GM23248 (cell line): ENCODE data around the gene ZNF646. TPM values are rescaled to one million over a fixed set of nuclear protein-coding genes. Genes with fewer than 3 reads are reported as not detected.

Experiments
- DNase-seq: peaks from one replicate; pipeline ENCODE4 v3.0.0-alpha.2; 2015
- H2AFZ ChIP-seq: fragments of 200-600 bp; sonication (generic); 2 replicates; pipeline ENCODE4 v1.6.1; 2016; ENCODE audit warnings: antibody characterized with exemption
- H3F3A ChIP-seq: fragments of 200-600 bp; sonication (generic); 2 replicates; pipeline ENCODE4 v1.6.1; 2016; ENCODE audit warnings: mild to moderate bottlenecking, antibody characterized with exemption, mixed run types; ENCODE audit not compliant: insufficient read depth
- H3K27ac ChIP-seq: fragments of 200-600 bp; sonication (generic); 2 replicates; pipeline ENCODE4 v1.5.1; 2016; ENCODE audit warnings: mild to moderate bottlenecking
- H3K27me3 ChIP-seq: fragments of 200-600 bp; sonication (generic); replicated peaks from 2 replicates; pipeline ENCODE4 v1.6.1; 2016; ENCODE audit warnings: mild to moderate bottlenecking; ENCODE audit not compliant: insufficient read depth
- H3K36me3 ChIP-seq: fragments of 200-600 bp; sonication (generic); 2 replicates; pipeline ENCODE4 v1.6.1; 2016; ENCODE audit warnings: low read depth, mild to moderate bottlenecking
- H3K4me1 ChIP-seq: fragments of 200-600 bp; sonication (generic); 2 replicates; pipeline ENCODE4 v1.6.1; 2016; ENCODE audit warnings: mild to moderate bottlenecking; ENCODE audit not compliant: insufficient read depth
- H3K4me2 ChIP-seq: fragments of 200-600 bp; sonication (generic); one replicate; pipeline ENCODE4 v1.6.1; 2016; ENCODE audit warnings: mild to moderate bottlenecking; ENCODE audit not compliant: unreplicated experiment
- H3K4me3 ChIP-seq: fragments of 200-600 bp; sonication (generic); 2 replicates; pipeline ENCODE4 v1.5.1; 2016; ENCODE audit warnings: mild to moderate bottlenecking
- H3K79me2 ChIP-seq: fragments of 200-600 bp; sonication (generic); 2 replicates; pipeline ENCODE4 v1.6.1; 2016; ENCODE audit warnings: mild to moderate bottlenecking; ENCODE audit not compliant: insufficient read depth
- H3K9ac ChIP-seq: fragments of 200-600 bp; sonication (generic); 2 replicates; pipeline ENCODE4 v1.6.1; 2016; ENCODE audit warnings: mild to moderate bottlenecking
- H3K9me2 ChIP-seq: fragments of 200-600 bp; sonication (generic); 2 replicates; pipeline ENCODE4 v1.6.1; 2016; ENCODE audit warnings: mixed run types, mild to moderate bottlenecking, moderate library complexity; ENCODE audit not compliant: insufficient read depth
- H3K9me3 ChIP-seq: fragments of 200-600 bp; sonication (generic); one replicate; pipeline ENCODE4 v1.6.1; 2017; ENCODE audit warnings: low read depth
- H4K20me1 ChIP-seq: fragments of 200-600 bp; sonication (generic); 2 replicates; pipeline ENCODE4 v1.6.0; 2016; ENCODE audit not compliant: insufficient read depth
- EZH2 ChIP-seq: fragments of 200-600 bp; sonication (generic); IDR thresholded peaks from 2 replicates; pipeline ENCODE4 v1.6.1; 2018; ENCODE audit warnings: antibody characterized with exemption, mild to moderate bottlenecking; ENCODE audit not compliant: insufficient read depth, poor library complexity, severe bottlenecking
- EZH2phosphoT487 ChIP-seq: fragments of 200-600 bp; sonication (generic); IDR thresholded peaks from 2 replicates; pipeline ENCODE4 v1.6.1; 2018; ENCODE audit warnings: antibody characterized with exemption, moderate library complexity, mild to moderate bottlenecking, low read depth; ENCODE audit not compliant: insufficient read depth
- WGBS, 2 experiments: methylation state at CpG; one replicate each; pipeline ENCODE4 v1.1.6; 2015 to 2017; ENCODE audit warnings: low lambda C conversion rate in 2 of 2, low coverage in 1 of 2; ENCODE audit errors: missing lambda C conversion rate in 2 of 2; 5-methylcytosine and 5-hydroxymethylcytosine counted together
- in situ Hi-C: fragments of 300-500 bp; cut with MboI; formaldehyde crosslinking; loops from 2 replicates; pipeline ENCODE4 v1.15.0; 2020
- polyA plus RNA-seq: library from polyadenylated mRNA; unstranded; fragments of >200 nt; fragmentation: Nextera tagmentation; extraction: Ambion mirVana; gene quantifications from 2 replicates; pipeline ENCODE4 v1.2.1, GENCODE V29; 2016
- total RNA-seq: library from RNA; depleted of rRNA; stranded (reverse); fragments of >200 nt; shearing (Covaris generic); gene quantifications from 2 replicates; pipeline ENCODE4 v1.2.3, GENCODE V29; 2014

ZNF646 gene
- total and polyA plus RNA-seq, 2 experiments from 2014 or later: 3.5 to 10.6 TPM

DNA sequence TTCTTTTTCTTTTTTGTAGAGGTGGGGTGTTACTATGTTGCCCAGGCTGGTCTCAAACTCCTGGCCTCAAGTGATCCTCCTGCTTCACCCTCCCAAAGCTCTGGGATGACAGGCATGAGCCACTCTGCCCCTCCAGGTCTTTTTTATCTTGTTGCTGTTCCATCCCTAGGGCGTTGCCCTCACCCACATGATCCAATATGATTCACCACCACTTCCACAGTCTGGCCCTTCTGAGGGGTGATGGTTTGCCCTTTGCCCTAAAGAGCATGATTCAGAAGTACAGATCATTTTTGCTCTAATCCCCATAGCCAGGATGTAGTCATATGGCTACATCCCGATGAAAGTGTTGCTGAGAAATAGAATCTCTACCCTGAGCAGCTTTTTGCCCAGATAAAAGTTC, 22.1 kb upstream of the ZNF646 start:
- no peaks in the 10 kb centered on the region for H3K79me2 ChIP-seq
- no peak for TF ChIP-seq EZH2phosphoT487
- H3K4me2 ChIP-seq: peak overlapping the region; percentile 29
- H3K27me3 ChIP-seq: no peaks in the 10 kb centered on the region
- peak overlapping the region; percentile 26; the same call in 1 of the 2 replicates for H2AFZ ChIP-seq
- H3K9me2 ChIP-seq: no peaks in the 10 kb centered on the region
- H3K27ac ChIP-seq: peak overlapping the region; percentile 86
- H4K20me1 ChIP-seq: no peaks in the 10 kb centered on the region
- peak; percentile 97 for DNase-seq
- H3K4me1 ChIP-seq: peaks cover 14% of the 10 kb centered on the region
- H3K9ac ChIP-seq: peak overlapping the region; percentile 65
- in situ Hi-C loops: no loop called here
- no peaks in the 10 kb centered on the region for H3K36me3 ChIP-seq
- H3K4me3 ChIP-seq: no peak overlapping the region
- no peaks in the 10 kb centered on the region for H3K9me3 ChIP-seq
- WGBS, 2 experiments: 0% methylated on average over 2 of the region's 2 CpGs
- peaks cover 18% of the 10 kb centered on the region for H3F3A ChIP-seq

DNA sequence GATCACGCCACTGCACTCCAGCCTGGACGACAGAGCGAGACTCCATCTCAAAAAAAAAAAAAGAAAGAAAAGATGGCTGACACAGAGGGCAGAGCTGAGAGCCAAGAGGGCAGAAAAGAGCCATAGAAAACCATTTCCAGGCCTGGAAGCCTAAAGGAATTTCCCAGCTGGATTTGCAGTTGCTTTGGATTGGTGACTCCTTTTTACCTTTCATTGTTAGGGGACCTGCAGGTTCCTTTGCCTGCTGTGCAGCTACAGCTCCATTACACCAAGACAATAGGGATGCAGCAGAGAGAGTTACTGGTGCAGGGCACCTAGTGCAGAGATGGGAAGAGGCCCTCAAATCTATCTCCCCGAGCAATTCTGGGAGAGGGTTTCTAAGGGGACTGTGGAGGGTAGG, 18.6 kb upstream of the ZNF646 start:
- H2AFZ ChIP-seq: no peak overlapping the region
- H4K20me1 ChIP-seq: no peaks in the 10 kb centered on the region
- H3K9ac ChIP-seq: no peak overlapping the region
- peaks cover 18% of the 10 kb centered on the region for H3F3A ChIP-seq
- H3K9me2 ChIP-seq: no peaks in the 10 kb centered on the region
- no peaks in the 10 kb centered on the region for H3K27me3 ChIP-seq
- peaks cover 2% of the 10 kb centered on the region; the same call in 1 of the 2 replicates for H3K36me3 ChIP-seq
- DNase-seq: no peak
- H3K9me3 ChIP-seq: no peaks in the 10 kb centered on the region
- no peak overlapping the region for H3K4me2 ChIP-seq
- WGBS, 2 experiments: 80 to 83% methylated on average over 4 of the region's 4 CpGs
- H3K27ac ChIP-seq: no peak overlapping the region
- H3K79me2 ChIP-seq: peaks cover 13% of the 10 kb centered on the region
- no peak for TF ChIP-seq EZH2phosphoT487
- H3K4me1 ChIP-seq: peaks cover 14% of the 10 kb centered on the region
- H3K4me3 ChIP-seq: no peak overlapping the region
- in situ Hi-C loops: no loop called here

DNA sequence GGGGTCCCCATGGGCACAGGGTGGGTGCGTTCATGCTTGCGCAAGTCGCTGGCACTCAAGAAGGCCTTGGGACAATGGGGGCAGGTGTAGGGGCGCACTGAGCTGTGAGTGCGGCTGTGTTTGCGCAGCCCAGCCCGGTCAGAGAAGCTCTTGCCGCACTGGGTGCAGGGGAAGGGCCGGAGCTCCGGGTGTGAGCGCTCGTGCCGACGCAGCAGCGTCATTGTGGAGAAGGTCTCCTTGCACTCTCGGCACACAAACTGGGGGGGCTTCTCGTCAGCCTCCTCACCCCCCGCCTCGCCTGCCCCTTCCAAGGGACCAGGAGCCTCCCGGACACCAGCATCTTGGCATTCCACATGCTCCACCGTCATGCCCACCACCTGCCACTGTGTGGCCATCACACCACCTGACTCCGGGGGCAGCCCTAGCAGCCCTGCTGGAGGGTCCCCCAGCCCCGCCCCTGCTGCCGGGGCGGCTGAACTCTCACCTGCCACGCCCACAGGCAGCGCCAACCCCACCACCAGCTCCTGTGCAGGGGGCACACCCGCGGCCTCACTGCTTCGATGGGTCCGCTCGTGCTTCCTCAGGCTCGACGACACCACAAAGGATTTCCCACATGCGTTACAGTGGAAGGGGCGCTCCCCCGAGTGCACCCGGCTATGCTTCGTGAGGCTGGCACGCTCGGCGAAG, 13.0 kb upstream of the ZNF646 start:
- WGBS, 2 experiments: 98% methylated on average over 39 to 42 of the region's 42 CpGs
- Histone ChIP-seq H3K79me2 (peaks cover 59% of the 10 kb centered on the region), H3K4me3 (no peak overlapping the region), H3K27ac (no peak overlapping the region), H3F3A (peaks cover 20% of the 10 kb centered on the region), H3K36me3 (peaks cover 4% of the 10 kb centered on the region; the same call in 1 of the 2 replicates), H3K4me2 (no peak overlapping the region), H2AFZ (no peak overlapping the region), H3K9ac (no peak overlapping the region), H3K9me3 (no peaks in the 10 kb centered on the region), H4K20me1 (no peaks in the 10 kb centered on the region), H3K9me2 (no peaks in the 10 kb centered on the region), H3K4me1 (peaks cover 20% of the 10 kb centered on the region), H3K27me3 (no peaks in the 10 kb centered on the region)
- TF ChIP-seq EZH2 (no peak), EZH2phosphoT487 (no peak)
- in situ Hi-C loops: no loop called here
- DNase-seq: no peak

DNA sequence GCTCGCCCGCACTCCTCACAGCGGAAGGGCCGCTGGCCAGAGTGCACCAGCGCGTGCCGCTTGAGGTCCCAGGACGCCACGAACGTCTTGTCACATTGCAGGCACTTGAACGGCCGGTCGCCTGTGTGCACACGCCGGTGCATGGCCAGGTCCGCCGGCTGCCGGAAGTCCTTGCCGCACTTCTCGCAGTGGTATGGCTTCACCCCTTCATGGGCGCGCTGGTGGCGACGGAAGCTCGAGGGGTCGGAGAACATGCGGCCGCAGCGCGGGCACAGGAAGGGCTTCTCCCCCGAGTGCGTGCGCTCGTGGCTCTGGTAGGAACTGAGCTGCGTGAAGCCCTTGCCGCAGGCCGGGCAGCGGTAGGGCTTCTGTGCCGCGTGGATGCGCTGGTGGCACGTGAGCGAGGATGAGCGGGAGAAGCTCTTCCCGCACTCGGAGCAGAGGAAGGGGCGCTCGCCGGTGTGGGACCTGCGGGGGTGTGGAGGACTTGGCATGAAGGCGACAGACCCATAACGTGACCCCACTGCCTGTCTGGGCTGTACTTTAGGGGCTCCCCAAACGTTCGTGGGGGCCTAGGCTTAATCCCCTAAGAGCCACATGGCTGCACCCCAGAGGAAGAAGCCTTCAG, 12.3 kb upstream of the ZNF646 start:
- WGBS, 2 experiments: 96 to 97% methylated on average over 49 to 53 of the region's 54 CpGs
- no peak for DNase-seq
- no peak overlapping the region for H3K27ac ChIP-seq
- in situ Hi-C loops: no loop called here
- TF ChIP-seq EZH2 (no peak), EZH2phosphoT487 (no peak)
- peaks cover 20% of the 10 kb centered on the region for H3F3A ChIP-seq
- no peaks in the 10 kb centered on the region for H3K27me3 ChIP-seq
- H3K79me2 ChIP-seq: peaks cover 66% of the 10 kb centered on the region
- peaks cover 4% of the 10 kb centered on the region; the same call in 1 of the 2 replicates for H3K36me3 ChIP-seq
- no peak overlapping the region for H3K4me3 ChIP-seq
- no peak overlapping the region for H3K9ac ChIP-seq
- no peaks in the 10 kb centered on the region for H3K9me2 ChIP-seq
- H2AFZ ChIP-seq: no peak overlapping the region
- peaks cover 20% of the 10 kb centered on the region for H3K4me1 ChIP-seq
- no peak overlapping the region for H3K4me2 ChIP-seq
- no peaks in the 10 kb centered on the region for H4K20me1 ChIP-seq
- no peaks in the 10 kb centered on the region for H3K9me3 ChIP-seq
